Right renal cortex interstitium (tissue), 3 donors: ENCODE data around the gene DNASE2. TPM values are rescaled to one million over a fixed set of nuclear protein-coding genes. Genes with fewer than 3 reads are reported as not detected.
"Not testable (repeated sequence)": the region's sequence is repeated elsewhere in the genome, so short reads cannot be mapped to it uniquely, and the experiment has no call there.

Experiments
- DNase-seq, 3 donors: peaks; one replicate each; pipeline ENCODE4 v3.0.0-alpha.2; 2013; ENCODE audit warnings: low read depth in 3 of 3, low spot score in 2 of 3
- polyA plus RNA-seq, 3 donors: library from polyadenylated mRNA; unstranded; fragments of 120-200 nt; gene quantifications; one replicate each; pipeline ENCODE4 v1.2.1, GENCODE V29; 2013; ENCODE audit not compliant: insufficient read length in 3 of 3

DNASE2 gene
- 10 to 100 TPM; 10.1 to 15.0 (median 11.6) TPM for polyA plus RNA-seq

GRCh38 chr19:12881172-12881808 is at the start of gene DNASE2:
Gene DNASE2 (minus strand): TSS chr19:12881449. CDS start chr19:12881375, 74 bp downstream.
- DNase-seq, result peak in 1 of 3 donors; percentile 73

- no peak for DNase-seq
Measured at GRCh38 chr19:12930002-12930645, 48.9 kb upstream of the DNASE2 start.

GRCh38 chr19:12924621-12925310 is 43.5 kb upstream of the DNASE2 start:
- DNase-seq, result no peak

- DNase-seq, result no peak
Measured at GRCh38 chr19:12922959-12923358, 41.7 kb upstream of the DNASE2 start.

- DNase-seq, result no peak
Measured at GRCh38 chr19:12921047-12921446, 39.8 kb upstream of the DNASE2 start.

- DNase-seq, result no peak
Measured at GRCh38 chr19:12918253-12918652, 37.0 kb upstream of the DNASE2 start.

- not testable (repeated sequence) for DNase-seq
Measured at GRCh38 chr19:12915860-12916259, 34.6 kb upstream of the DNASE2 start.

- no peak for DNase-seq
Measured at GRCh38 chr19:12913851-12914690, 32.8 kb upstream of the DNASE2 start.

- peak in 1 of 3 donors; percentile 42 for DNase-seq
Measured at GRCh38 chr19:12913011-12913561, 31.8 kb upstream of the DNASE2 start.

GRCh38 chr19:12912571-12912970 is 31.3 kb upstream of the DNASE2 start:
- DNase-seq, result no peak

- no peak for DNase-seq
Measured at GRCh38 chr19:12907166-12907565, 25.9 kb upstream of the DNASE2 start.

- DNase-seq, result no peak
Measured at GRCh38 chr19:12899891-12900518, 18.8 kb upstream of the DNASE2 start.

- no peak for DNase-seq
Measured at GRCh38 chr19:12896460-12896859, 15.2 kb upstream of the DNASE2 start.

GRCh38 chr19:12893582-12893981 is 12.3 kb upstream of the DNASE2 start:
- no peak for DNase-seq

- no peak for DNase-seq
Measured at GRCh38 chr19:12891553-12892021, 10.3 kb upstream of the DNASE2 start.

- DNase-seq, result peak; percentile 90 to 96 (median 94)
Measured at GRCh38 chr19:12890787-12891552, 9.7 kb upstream of the DNASE2 start, which contains the start of gene GCDH. Gene GCDH (plus strand): TSS chr19:12891160. CDS start chr19:12891305, 145 bp downstream.

- DNase-seq, result not testable (repeated sequence)
Measured at GRCh38 chr19:12890299-12890786, 9.1 kb upstream of the DNASE2 start.

GRCh38 chr19:12888006-12888603 is 6.9 kb upstream of the DNASE2 start:
- DNase-seq, result no peak
